ENCODE results near the gene CSNK2A2. TPM values are rescaled to one million over a fixed set of nuclear protein-coding genes. Genes with fewer than 3 reads are reported as not detected.

Gene CSNK2A2
- total RNA-seq, 2 donors from 2014 or later = 39.9 to 41.8 TPM

DNA sequence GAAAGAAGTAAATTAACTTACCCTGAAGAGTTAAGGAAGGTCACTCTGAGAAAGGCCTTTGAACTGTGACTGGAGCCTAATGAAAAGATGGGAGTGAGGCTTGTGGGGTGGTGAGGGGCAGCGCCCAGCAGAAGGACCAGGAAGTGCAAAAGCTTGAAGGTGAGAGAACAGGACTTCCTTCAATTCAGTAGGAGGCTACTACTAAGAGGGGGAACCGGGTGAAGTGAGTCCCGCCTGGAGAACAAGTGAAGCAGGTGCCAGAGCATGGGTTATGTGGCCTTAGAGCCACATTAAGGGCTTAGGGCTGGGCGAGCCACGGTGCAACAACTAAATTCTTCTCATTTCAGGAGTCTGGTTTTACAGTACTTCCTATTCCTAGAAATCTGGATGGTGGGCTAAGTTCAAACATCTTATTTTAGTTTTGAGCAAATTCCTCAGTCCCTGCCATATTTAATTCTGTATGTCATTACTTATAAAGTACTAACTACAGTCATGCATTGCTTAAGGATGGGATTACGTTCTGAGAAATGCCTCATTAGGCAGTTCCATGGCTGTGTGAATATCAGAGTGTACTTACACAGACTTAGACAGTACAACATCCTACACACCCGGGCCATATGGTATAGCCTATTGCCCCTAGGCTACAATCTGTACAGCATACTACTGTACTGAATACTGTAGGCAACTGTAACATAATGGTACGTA is 73.9 kb downstream of the CSNK2A2 start:
- no peak for DNase-seq (ENCODE audit: low spot score)
- intact Hi-C loops (cut with DNase I) = loop anchor here in 1 of 2 donors (10.0 kb wide), 1 partner anchor 329 kb away; no protein-coding TSS in a partner anchor

DNA sequence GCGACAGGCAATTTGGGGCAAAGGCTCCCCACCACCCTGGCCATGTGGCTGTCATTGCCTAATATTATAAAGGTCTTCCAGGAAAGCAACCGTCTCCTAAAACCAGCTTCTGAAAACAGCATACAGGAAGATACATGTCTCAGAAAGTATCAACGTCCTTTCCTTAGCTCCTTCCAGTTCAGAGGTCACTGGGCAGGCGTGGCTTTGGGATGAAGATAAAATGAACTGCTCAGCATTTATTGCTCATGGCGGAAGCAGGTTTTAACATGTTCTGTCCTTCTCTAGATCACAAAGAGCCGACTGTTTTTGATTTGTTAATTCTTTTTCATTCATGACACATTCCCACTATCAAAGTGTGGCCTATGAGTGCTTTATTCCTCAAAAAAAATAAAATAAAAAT is 76.8 kb downstream of the CSNK2A2 start:
- intact Hi-C loops (cut with DNase I) = loop anchor here in 1 of 2 donors (10.0 kb wide), 1 partner anchor 326 kb away; no protein-coding TSS in a partner anchor

DNA sequence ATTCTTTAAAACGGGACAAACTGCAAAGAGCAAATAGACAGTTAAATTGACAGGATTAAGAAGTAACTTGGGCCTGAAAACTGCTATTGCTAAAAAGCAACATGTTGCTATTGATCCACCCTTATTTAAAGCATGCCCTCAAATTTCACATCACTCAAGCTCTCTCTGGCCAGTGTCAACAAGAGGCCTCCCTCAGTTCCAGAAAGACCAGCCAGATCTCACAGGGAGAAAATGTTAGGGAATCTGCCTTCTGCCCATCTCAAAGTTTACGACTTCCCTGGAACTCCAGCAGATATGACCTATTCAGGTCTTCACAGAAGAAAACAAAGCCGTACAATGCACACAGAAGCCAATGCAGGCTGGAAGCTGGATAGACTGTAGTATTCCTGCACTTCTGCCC is 77.7 kb downstream of the CSNK2A2 start:
- no peak for DNase-seq (ENCODE audit: low spot score)
- intact Hi-C loops (cut with DNase I) = loop anchor here in 1 of 2 donors (10.0 kb wide), 1 partner anchor 325 kb away; no protein-coding TSS in a partner anchor

More for the DNA sequence above, 76.8 kb downstream of the CSNK2A2 start:
- DNase-seq (ENCODE audit: low spot score) = no peak

DNA sequence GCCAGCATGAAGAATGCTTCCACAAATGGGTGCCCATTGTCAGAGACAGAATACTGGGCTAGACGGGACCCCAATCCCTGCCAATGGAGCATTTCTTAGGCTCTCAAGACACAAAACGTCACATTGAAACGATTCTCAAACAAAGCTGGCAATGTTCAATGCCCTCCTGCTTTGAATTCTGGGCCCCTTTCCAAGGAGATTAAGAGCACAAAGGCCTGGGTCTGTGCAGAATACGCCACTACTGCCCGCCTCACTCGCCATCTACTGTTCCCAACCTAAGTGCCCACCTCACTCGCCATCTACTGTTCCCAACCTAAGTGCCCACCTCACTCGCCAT is 78.4 kb downstream of the CSNK2A2 start:
- intact Hi-C loops (cut with DNase I) = loop anchor here in 1 of 2 donors (10.0 kb wide), 1 partner anchor 895 kb away; no protein-coding TSS in a partner anchor
- no peak for DNase-seq (ENCODE audit: low spot score)

DNA sequence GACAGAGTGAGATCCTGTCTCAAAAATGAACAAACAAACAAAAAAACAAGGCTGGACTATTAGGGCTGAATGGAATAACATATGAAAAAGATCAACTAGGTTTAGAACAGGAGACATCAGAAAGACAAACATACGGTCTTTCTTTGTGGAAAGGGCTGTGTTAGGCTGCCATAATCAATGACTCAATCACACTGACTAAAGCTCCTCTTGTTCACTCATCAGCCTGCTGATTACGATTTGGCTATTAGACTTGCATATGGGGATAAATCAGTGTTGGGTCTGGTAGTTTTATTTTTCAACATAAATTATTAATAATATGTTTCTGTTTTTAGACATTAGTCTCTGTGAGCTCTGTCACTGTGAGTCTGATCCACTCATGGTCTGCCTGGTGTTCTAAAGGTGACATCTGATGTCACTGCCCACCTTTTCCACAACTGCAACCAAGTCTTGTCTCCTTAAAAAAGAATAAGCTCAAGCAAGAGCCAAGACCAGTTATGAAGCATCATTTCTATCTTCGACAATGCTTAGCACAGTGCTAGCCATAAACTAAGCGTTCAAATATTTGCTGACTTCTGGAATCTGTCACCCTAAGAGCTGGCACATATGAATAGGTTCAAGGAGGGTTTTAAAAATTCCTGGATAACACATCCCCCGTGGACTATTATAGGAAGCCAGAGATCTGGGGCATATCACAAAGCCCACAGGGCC is 79.0 kb downstream of the CSNK2A2 start:
- no peak for DNase-seq (ENCODE audit: low spot score)
- intact Hi-C loops (cut with DNase I) = loop anchor here in 1 of 2 donors (1.0 to 10.0 kb wide), 2 partner anchors 90 to 896 kb away; no protein-coding TSS in a partner anchor

DNA sequence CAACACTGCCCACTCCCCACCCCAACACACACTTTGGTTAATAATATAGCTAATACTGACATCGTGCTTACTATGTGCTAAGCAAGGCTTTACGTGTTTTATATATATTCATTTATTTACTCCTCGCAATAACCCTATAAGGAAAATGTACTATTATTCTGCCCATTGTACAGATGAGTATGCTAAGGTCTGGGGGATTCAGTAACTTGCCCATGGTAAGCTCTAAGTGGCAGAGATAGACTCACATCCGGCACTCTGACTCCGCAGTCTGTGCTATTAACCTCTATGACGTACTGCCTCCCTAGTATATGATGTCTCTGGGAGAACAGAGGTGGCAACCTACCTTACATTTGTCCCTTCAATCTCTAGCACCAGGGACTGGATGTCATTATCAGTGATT is 81.4 kb downstream of the CSNK2A2 start:
- intact Hi-C loops (cut with DNase I) = loop anchor here in 1 of 2 donors (10.0 kb wide), 1 partner anchor 898 kb away; no protein-coding TSS in a partner anchor
- no peak for DNase-seq (ENCODE audit: low spot score)

DNA sequence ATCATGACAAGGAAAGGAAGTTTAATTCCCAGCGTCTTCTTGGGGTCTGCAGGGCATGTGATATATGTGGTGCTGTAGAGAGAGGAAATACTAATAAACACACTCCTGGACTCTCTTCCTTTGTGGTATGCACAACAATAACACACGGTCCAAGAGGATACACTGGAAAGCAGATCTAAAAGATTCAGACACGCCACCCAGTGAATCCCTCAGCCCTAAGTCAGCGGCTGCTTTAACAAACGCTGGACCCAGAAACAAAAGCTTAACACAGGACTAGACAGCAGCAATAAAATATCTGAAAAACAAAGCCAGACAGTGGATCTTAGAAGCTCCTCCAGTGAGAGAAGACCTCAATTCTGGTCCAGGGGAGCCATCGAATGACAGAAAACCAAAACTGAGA is 81.8 kb downstream of the CSNK2A2 start:
- no peak for DNase-seq (ENCODE audit: low spot score)
- intact Hi-C loops (cut with DNase I) = loop anchor here in 1 of 2 donors (10.0 kb wide), 1 partner anchor 899 kb away; no protein-coding TSS in a partner anchor

DNA sequence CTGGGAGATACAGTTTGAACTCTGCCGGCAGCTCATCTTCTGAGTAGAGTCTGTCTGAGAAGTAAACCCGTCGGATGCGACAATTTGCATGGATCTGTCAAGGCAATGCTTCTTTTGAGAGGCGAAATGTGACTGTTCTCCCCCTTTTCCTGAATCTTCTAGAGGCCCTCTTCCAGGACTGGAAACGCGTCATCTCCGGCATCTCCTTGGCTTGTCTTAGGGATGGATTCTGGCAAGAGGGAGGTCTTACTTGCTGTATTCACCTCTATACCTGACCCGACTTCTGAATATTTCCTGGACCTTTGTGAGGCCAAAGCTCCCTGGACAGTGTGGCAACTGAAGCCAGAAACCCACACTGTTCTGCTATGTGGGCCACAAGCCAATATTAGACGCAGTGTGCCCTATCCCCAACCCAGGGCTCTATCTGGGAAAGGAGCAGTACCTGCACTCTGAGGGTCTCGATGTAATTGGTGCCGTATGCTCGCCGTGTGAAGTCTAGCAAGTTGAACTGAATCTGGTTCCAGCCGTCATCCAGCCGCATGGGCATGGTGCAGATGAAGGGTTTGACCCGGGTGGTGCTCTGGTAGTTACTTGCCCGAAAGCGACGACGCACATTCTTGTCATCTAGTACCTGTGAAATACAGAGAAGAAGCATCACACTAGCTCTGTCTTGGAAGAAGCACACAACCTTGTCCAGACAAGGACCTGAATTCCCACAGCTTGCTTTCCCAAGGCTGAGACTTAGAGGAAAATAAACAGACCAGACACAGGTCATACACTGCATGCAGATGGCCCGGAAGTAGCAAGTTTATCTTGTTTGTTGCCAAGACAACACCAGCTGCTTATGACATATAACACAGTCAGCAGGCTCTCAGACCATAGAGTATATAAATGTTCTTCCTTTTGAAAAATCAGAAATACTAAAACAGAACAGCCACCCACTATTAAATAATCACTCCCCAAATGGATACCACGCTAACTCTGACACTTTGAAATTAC is 82.8 kb downstream of the CSNK2A2 start:
- DNase-seq (ENCODE audit: low spot score) = no peak
- intact Hi-C loops (cut with DNase I) = loop anchor here in 1 of 2 donors (5.0 to 10.0 kb wide), 2 partner anchors 93 to 900 kb away; no protein-coding TSS in a partner anchor

DNA sequence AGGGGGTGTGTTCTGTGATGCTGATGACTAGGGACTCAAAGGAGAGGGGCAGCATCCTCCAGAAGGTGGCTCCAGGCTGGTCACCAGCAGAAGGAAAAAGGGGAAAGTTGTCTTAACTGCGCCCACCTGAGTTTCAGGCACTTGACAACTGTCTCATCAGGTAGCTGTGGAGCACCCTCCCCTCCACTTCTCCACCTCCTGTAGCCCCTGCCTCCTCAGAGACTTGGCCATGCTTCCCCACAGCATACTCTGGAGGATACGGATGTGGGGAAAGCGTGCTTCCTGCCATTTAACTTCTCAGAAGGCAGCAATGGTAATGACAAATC is 86.6 kb downstream of the CSNK2A2 start:
- intact Hi-C loops (cut with DNase I) = loop anchor here in 1 of 2 donors (5.0 to 10.0 kb wide), 2 partner anchors 89 to 904 kb away; no protein-coding TSS in a partner anchor
- DNase-seq (ENCODE audit: low spot score) = no peak

DNA sequence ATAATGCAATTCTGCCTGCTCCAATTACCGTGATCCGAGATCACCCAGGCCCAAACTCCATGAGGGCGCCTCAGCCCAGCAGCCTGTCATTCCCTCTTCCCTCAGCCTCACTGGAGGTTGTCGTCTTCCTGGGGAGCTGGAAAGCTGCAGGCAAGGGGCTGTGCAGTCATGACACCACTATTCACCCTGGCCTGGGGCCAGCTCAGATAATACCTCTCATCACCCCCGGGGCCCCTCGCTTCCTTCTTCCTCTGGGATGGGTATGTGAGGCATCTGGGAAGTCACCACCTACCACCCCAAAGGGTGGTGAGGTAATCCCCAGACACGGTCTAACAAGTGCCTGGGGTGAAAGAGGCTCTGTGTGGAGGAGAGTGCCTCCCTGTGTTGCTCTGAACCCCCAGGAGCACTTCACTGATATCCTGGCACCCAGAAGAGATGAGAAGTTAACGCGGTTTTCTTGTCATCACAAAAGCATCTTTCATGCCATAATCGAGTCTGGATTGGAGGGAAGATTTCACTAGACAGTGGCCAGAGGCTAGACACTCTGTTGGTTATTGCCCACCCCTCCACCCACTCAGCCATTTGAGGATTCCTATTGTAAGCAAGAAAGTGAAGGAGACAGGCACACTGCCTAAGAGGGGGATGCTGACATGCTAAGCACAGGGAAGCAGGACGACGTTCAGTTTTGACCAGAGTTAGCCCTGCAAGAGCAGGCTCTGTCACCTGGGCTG is 87.2 kb downstream of the CSNK2A2 start:
- intact Hi-C loops (cut with DNase I) = loop anchor here in 1 of 2 donors (5.0 to 10.0 kb wide), 2 partner anchors 88 to 904 kb away; no protein-coding TSS in a partner anchor
- no peak for DNase-seq (ENCODE audit: low spot score)

DNA sequence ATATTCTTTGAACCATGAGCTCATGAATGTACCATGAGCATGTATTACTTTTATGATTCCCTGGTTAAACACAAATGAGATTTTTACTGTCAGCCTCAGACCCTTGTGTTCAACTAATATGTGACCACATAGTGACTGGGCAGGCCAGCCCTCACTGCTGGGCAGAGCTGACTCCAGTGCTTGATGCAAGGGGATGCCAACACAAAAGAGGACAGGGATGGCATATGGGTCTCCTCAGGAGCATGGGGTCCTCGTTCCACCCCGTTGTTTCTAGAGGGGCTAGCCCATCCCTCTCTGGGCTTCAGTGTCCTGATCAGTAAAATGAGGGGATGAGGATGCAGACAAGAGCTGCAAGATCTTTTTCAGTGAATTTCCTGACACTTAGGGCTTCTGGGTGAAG is 88.0 kb downstream of the CSNK2A2 start:
- no peak for DNase-seq (ENCODE audit: low spot score)
- intact Hi-C loops (cut with DNase I) = loop anchor here in 1 of 2 donors (5.0 to 10.0 kb wide), 2 partner anchors 88 to 905 kb away; no protein-coding TSS in a partner anchor

DNA sequence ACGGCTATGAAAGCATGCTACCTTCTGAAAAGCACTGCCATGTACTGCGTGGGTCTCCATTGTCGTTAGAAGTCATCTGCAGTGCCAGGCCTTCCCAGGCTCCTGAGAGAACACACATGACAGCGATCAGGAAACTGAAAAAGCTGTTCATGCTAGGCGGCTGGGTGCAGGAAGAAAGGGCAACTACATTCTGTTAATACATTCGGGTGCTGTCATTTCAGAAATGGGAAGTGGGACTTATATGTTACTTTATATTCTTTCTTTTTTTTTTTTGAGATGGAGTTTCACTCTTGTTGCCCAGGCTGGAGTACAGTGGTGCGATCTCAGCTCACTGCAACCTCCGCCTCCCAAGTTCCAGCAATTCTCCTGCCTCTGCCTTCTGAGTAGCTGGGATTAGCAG is 88.6 kb downstream of the CSNK2A2 start:
- no peak for DNase-seq (ENCODE audit: low spot score)
- intact Hi-C loops (cut with DNase I) = no loop called here

Other genes starting within 250 kb of the CSNK2A2 start
- gene CNGB1, start 227.0 kb downstream of the CSNK2A2 start, total RNA-seq = not detected
- 1 to 10 TPM; 7.1 to 7.5 TPM for gene ZNF319, start 197.4 kb downstream of the CSNK2A2 start, total RNA-seq
- gene USB1, start 196.7 kb downstream of the CSNK2A2 start, total RNA-seq = 10 to 100 TPM; 34.1 to 39.0 TPM
- gene MMP15, start 172.4 kb downstream of the CSNK2A2 start, total RNA-seq = 1 to 10 TPM; 4.4 to 5.8 TPM
- 10 to 100 TPM; 14.5 to 15.3 TPM for gene CFAP20, start 68.7 kb downstream of the CSNK2A2 start, total RNA-seq
- gene PRSS54, start 96.9 kb upstream of the CSNK2A2 start, total RNA-seq = not detected
- gene GINS3, start 194.4 kb upstream of the CSNK2A2 start, total RNA-seq = 1 to 10 TPM; 1.6 to 2.0 TPM

Data from posterior vena cava (tissue), 2 donors.